Right kidney (tissue), 9 donors: ENCODE data around the gene MYO1B.

Experiments used
- DNase-seq: peaks from one replicate; pipeline ENCODE4 v3.0.0-alpha.2; 2016
- long read RNA-seq, 8 donors: transcript quantifications; one replicate each; lab custom pipeline, GENCODE V29; 2026

Gene MYO1B
- long read RNA-seq, donor 1, full-length matches to known transcripts = 6 of 13 reads
- long read RNA-seq, donor 1, partial matches to known transcripts = 7 of 13 reads
- long read RNA-seq, donor 1, other reads (novel, unspliced or antisense) = 0 of 13 reads
- long read RNA-seq, donor 2, full-length matches to known transcripts = 2 of 12 reads
- long read RNA-seq, donor 2, partial matches to known transcripts = 10 of 12 reads
- long read RNA-seq, donor 2, other reads (novel, unspliced or antisense) = 0 of 12 reads
- long read RNA-seq, donor 3, full-length matches to known transcripts = 4 of 4 reads
- long read RNA-seq, donor 3, partial matches to known transcripts = 0 of 4 reads
- long read RNA-seq, donor 3, other reads (novel, unspliced or antisense) = 0 of 4 reads
- long read RNA-seq, donor 4, full-length matches to known transcripts = 4 of 27 reads
- long read RNA-seq, donor 4, partial matches to known transcripts = 23 of 27 reads
- long read RNA-seq, donor 4, other reads (novel, unspliced or antisense) = 0 of 27 reads
- long read RNA-seq, donor 5, full-length matches to known transcripts = 9 of 9 reads
- long read RNA-seq, donor 5, partial matches to known transcripts = 0 of 9 reads
- long read RNA-seq, donor 5, other reads (novel, unspliced or antisense) = 0 of 9 reads
- long read RNA-seq, donor 6, full-length matches to known transcripts = 7 of 7 reads
- long read RNA-seq, donor 6, partial matches to known transcripts = 0 of 7 reads
- long read RNA-seq, donor 6, other reads (novel, unspliced or antisense) = 0 of 7 reads
- long read RNA-seq, donor 7, full-length matches to known transcripts = 4 of 4 reads
- long read RNA-seq, donor 7, partial matches to known transcripts = 0 of 4 reads
- long read RNA-seq, donor 7, other reads (novel, unspliced or antisense) = 0 of 4 reads
- long read RNA-seq, donor 8, full-length matches to known transcripts = 5 of 23 reads
- long read RNA-seq, donor 8, partial matches to known transcripts = 18 of 23 reads
- long read RNA-seq, donor 8, other reads (novel, unspliced or antisense) = 0 of 23 reads

- DNase-seq = peak; percentile 93
These were observed at the start of gene MYO1B for GRCh38 chr2:191245046-191245868. Gene MYO1B, plus strand, starts transcription at chr2:191245404. Its CDS starts 31,492 bp downstream, at chr2:191276896.

DNA sequence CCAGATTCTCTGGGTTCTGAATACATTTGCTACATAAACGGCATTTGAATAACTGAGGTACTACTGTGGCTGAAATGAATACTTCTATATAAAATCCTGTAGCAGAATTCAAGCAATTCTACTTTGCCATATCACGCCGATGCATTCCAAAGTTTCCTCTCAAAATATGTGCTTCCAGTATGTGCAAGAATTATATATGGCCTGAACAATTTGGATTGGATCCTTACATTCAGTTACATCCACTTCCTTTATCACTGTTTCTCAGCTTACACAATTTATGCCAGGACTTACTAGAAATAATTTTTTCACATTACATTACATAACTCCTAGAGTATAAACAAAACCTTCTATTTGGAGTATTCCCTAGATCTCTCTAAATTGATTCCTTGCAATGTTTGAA lies 48.1 kb upstream of the MYO1B start:
- DNase-seq = no peak

GRCh38 chr2:191198271-191198670 lies 46.9 kb upstream of the MYO1B start:
- DNase-seq = no peak

DNA sequence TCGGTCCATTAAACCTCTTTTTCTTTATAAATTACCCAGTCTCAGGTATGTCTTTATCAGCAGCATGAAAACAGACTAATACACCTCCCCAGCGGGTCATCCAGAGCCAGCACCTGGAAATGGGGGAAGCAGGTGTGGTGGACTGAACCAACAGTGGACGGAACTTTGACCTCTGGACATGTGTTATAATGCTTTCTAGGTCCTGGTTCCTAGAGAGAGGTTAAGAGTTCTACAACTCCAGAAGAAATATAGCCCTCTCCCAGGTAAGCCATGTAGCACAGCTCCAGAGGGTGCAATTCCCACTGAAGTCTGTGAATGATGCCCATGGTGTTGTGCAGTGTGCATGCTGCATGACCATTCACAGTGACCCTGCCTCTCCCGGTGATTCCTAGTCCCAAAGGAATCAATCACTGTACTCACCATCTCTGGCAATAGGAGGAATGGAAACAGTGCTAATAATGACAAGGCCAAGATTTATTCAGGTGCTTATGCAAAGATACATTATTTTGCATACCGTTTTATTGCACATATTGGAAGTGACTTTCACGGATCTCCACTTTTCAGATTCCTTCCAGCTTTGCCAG lies 45.2 kb upstream of the MYO1B start:
- DNase-seq = no peak

- no peak for DNase-seq
These were observed 44.3 kb upstream of the MYO1B start for GRCh38 chr2:191200910-191201309.

DNA sequence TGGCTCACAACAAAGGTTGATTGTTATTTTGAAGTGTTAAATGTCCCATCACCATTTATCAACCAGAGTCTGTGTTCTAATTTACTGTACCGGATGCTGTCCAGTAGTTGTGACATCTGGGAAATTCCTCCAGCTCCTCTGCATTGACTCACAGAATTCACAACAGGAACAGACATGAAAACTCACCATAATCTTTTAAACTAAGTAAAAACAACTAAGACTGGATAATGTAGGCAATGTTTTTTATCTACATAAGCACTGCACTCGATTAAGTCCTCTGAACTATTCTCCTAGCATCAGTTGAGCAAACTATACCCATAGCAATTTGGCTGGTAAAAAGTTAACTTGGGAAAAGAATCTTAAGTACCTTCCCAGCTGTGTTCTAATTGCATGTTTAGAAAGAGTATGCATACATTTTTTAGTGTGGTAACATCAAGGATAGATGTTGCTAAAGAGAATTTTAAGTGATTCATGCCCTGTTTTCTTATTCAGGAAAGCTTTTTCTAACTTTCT lies 42.9 kb upstream of the MYO1B start:
- DNase-seq = no peak

GRCh38 chr2:191202881-191203397 lies 42.3 kb upstream of the MYO1B start:
- no peak for DNase-seq

DNA sequence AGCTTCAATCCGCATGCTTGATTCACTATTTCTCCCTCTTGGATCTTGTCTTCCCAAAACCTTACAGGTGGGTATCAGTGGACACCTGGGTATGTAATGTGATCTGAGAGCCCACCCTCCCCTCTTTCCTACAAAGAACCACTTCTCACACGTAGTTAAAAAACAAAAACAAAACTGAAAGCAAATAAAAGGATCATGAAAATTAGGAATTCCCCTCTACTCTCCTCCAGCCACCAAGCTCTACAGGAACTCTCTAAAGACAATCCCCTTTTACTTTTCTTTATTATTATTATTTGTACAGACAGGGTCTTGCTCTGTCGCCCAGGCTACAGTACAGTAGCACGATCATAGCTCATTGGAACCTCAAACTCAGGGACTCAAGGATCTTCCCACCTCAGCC lies 40.8 kb upstream of the MYO1B start:
- no peak for DNase-seq

GRCh38 chr2:191206613-191207471 lies 38.4 kb upstream of the MYO1B start:
- DNase-seq = no peak

- DNase-seq = no peak
These were observed 35.9 kb upstream of the MYO1B start for GRCh38 chr2:191209340-191209739.

DNA sequence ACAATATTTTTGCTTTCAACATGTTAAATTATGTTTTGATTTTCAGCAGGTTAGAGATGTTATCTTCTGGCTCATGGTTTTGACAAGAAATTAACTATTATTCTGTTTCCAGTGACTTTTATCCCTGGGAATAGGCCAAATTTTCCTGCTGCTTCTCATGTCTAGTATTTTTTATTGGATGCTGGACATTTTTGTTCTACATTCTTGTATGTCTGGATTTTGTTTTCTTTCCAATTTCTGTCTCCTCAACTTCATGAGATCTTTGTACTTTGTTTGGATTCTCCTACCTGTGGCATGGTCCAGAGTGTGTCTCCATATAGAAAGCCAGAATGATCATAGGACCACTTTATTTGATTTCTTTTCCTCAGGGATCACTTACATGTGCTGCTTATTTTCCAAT lies 33.1 kb upstream of the MYO1B start:
- no peak for DNase-seq

DNA sequence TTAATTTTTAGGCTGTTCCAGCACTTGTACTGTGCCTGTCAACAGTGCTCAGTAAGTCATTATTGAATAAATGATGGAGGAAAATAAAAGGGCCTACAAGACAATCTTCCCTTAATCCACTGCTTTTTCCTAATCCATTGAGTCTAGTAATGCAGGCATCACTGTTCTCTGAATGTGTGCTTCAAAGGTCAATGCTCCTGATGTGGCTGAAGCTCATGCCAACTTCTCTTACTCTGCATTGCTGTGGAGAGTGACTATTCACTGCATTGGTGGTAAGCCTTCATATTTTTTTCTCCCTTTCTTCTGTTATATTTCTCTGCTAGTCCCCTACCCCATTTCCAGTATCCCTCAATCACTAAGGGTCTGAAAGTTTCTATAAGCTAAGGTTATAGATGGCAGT lies 31.9 kb upstream of the MYO1B start:
- DNase-seq = no peak

- no peak for DNase-seq
These were observed 30.0 kb upstream of the MYO1B start for GRCh38 chr2:191215230-191215629.

DNA sequence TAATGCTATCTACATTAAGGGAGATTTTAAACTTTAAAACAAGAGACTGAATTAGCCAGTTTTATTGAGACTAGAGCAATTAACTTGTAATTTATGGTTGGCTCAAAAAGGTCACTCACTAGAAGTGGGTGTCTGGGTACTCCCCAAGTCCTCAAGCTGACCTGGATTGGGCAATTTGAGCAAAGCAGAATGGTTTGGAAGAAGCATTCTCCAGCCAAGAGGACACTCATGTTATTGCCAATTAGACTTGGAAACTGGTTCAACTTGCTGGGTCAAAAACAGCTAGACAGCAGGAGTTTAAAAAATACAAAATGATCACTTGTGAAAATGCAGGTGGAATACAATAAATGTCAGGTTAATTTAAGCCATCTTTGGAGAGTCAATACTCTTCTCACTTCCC lies 29.5 kb upstream of the MYO1B start:
- no peak for DNase-seq

GRCh38 chr2:191217580-191217979 lies 27.6 kb upstream of the MYO1B start:
- DNase-seq = no peak

- peak; percentile 39 for DNase-seq
These were observed 26.8 kb upstream of the MYO1B start for GRCh38 chr2:191218292-191218898.

DNA sequence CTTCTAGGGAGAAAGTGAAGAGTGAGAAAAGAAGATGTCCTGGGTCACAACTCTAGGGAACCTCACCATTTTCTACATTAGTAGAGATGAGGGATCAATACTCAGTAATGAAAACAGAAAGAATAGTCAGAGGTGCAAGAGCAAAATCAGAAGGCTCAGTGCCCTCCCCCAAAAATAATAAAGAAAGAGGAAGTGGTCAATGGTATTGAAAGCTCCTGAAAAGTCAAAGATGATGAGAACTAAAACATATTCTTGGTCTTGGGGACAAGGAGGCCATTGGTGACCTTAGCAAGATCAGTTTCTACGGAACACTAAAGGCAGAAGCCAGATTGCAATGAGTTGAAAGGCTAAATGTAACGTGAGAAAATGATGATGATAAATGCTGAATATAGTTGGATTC lies 24.5 kb upstream of the MYO1B start:
- DNase-seq = no peak

GRCh38 chr2:191221666-191222065 lies 23.5 kb upstream of the MYO1B start:
- no peak for DNase-seq

- DNase-seq = no peak
These were observed 22.7 kb upstream of the MYO1B start for GRCh38 chr2:191222507-191222906.

- no peak for DNase-seq
These were observed 22.3 kb upstream of the MYO1B start for GRCh38 chr2:191222952-191223351.
